ENCODE data around the gene FBN1. TPM values are rescaled to one million over a fixed set of nuclear protein-coding genes. Genes with fewer than 3 reads are reported as not detected.

Gene FBN1
- total RNA-seq, 1 donor from 2014 or later = 0.62 TPM

DNA sequence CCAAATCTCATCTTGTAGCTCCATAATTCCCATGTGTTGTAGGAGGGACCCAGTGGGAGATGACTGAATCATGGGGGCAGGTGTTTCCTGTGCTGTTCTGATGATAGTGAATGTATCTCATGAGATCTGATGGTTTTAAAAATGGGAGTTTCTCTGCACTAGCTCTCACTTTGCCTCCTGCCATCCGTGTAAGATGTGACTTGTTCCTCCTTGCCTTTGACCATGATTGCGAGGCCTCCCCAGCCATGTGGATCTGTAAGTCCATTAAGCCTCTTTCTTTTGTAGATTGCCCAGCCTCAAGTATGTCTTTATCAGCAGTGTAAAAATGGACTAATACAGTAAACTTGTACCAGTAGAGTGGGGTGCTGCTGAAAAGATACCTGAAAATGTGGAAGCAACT, 269.7 kb downstream of the FBN1 start:
- no peaks in the 10 kb centered on the region for H3K4me1 Mint-ChIP-seq
- ChIA-PET CTCF (no interaction called here), POLR2A (no interaction called here)
- H3K9me3 Mint-ChIP-seq = peaks cover 4% of the 10 kb centered on the region
- no peaks in the 10 kb centered on the region for H3K36me3 Mint-ChIP-seq (ENCODE audit: low read depth)
- intact Hi-C loops (cut with micrococcal nuclease) = no loop called here
- H3K4me3 Mint-ChIP-seq = no peak overlapping the region
- no peak overlapping the region for H3K27ac Mint-ChIP-seq
- DNase-seq = no peak
- ATAC-seq (ENCODE audit: low read depth) = no peak
- peaks cover 24% of the 10 kb centered on the region for H3K27me3 Mint-ChIP-seq
- TF ChIP-seq CTCF (IDR thresholded peaks at IDR 0.05) = no peak

- ATAC-seq (ENCODE audit: low read depth) (no peak), DNase-seq (no peak)
- no peak overlapping the region for H3K4me3 Mint-ChIP-seq
- H3K4me1 Mint-ChIP-seq = no peaks in the 10 kb centered on the region
- TF ChIP-seq CTCF (IDR thresholded peaks at IDR 0.05) = no peak
- POLR2A ChIA-PET = no interaction called here
- intact Hi-C loops (cut with micrococcal nuclease) = no loop called here
- CTCF ChIA-PET = no interaction called here
- H3K36me3 Mint-ChIP-seq (ENCODE audit: low read depth) = no peaks in the 10 kb centered on the region
- H3K27ac Mint-ChIP-seq = no peak overlapping the region
- peaks cover 4% of the 10 kb centered on the region for H3K9me3 Mint-ChIP-seq
- peaks cover 24% of the 10 kb centered on the region for H3K27me3 Mint-ChIP-seq
Measured at GRCh38 chr15:48374472-48374871, 271.0 kb downstream of the FBN1 start.

- ChIA-PET POLR2A (no interaction called here), CTCF (no interaction called here)
- no peak overlapping the region for H3K4me3 Mint-ChIP-seq
- no peaks in the 10 kb centered on the region for H3K36me3 Mint-ChIP-seq (ENCODE audit: low read depth)
- no peak for TF ChIP-seq CTCF (IDR thresholded peaks at IDR 0.05)
- H3K9me3 Mint-ChIP-seq = peaks cover 4% of the 10 kb centered on the region
- H3K4me1 Mint-ChIP-seq = no peaks in the 10 kb centered on the region
- H3K27me3 Mint-ChIP-seq = peaks cover 27% of the 10 kb centered on the region
- intact Hi-C loops (cut with micrococcal nuclease) = no loop called here
- DNase-seq (no peak), ATAC-seq (ENCODE audit: low read depth) (no peak)
- no peak overlapping the region for H3K27ac Mint-ChIP-seq
Measured at GRCh38 chr15:48373821-48374451, 271.6 kb downstream of the FBN1 start.

DNA sequence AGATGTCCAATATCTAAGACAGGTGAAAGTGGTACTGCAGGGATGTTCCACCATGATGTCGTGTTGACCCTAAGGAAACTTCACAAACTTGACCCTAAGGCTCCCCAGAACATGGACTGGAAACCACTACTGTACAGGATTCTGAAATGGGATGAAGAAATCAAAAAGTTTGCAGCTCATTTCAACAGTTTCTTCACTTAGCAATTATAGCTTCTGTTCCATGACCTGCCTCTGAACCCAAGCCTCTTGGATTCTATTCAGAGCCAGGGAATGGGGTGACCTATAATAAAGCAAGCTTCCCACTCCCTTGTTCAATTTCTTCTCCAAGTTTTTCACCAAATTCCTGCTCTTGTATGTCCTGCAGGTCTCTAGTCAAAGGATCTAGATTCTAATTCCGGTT, 273.5 kb downstream of the FBN1 start:
- ATAC-seq (ENCODE audit: low read depth) (no peak), DNase-seq (no peak)
- no peaks in the 10 kb centered on the region for H3K9me3 Mint-ChIP-seq
- intact Hi-C loops (cut with micrococcal nuclease) = no loop called here
- no peaks in the 10 kb centered on the region for H3K36me3 Mint-ChIP-seq (ENCODE audit: low read depth)
- TF ChIP-seq CTCF (IDR thresholded peaks at IDR 0.05) = no peak
- peaks cover 30% of the 10 kb centered on the region for H3K27me3 Mint-ChIP-seq
- no peak overlapping the region for H3K27ac Mint-ChIP-seq
- CTCF ChIA-PET = no interaction called here
- H3K4me1 Mint-ChIP-seq = no peaks in the 10 kb centered on the region
- no peak overlapping the region for H3K4me3 Mint-ChIP-seq
- POLR2A ChIA-PET = no interaction called here

- POLR2A ChIA-PET = no interaction called here
- H3K4me3 Mint-ChIP-seq = no peak overlapping the region
- ATAC-seq (ENCODE audit: low read depth) = no peak
- H3K9me3 Mint-ChIP-seq = no peaks in the 10 kb centered on the region
- H3K27me3 Mint-ChIP-seq = peaks cover 30% of the 10 kb centered on the region
- no peak for TF ChIP-seq CTCF (IDR thresholded peaks at IDR 0.05)
- intact Hi-C loops (cut with micrococcal nuclease) = no loop called here
- no peaks in the 10 kb centered on the region for H3K36me3 Mint-ChIP-seq (ENCODE audit: low read depth)
- CTCF ChIA-PET = no interaction called here
- H3K27ac Mint-ChIP-seq = no peak overlapping the region
- DNase-seq = no peak
- no peaks in the 10 kb centered on the region for H3K4me1 Mint-ChIP-seq
Measured at GRCh38 chr15:48371550-48371949, 274.0 kb downstream of the FBN1 start.
